Measurements from ENCODE around the gene CYB5B. TPM values are rescaled to one million over a fixed set of nuclear protein-coding genes. Genes with fewer than 3 reads are reported as not detected.

CYB5B gene, protein sequence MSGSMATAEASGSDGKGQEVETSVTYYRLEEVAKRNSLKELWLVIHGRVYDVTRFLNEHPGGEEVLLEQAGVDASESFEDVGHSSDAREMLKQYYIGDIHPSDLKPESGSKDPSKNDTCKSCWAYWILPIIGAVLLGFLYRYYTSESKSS
- total RNA-seq (2022; extraction: Qiagen RNA extraction; ENCODE audit: low read depth), result 210 to 235 TPM (median 231 TPM) in 5 replicates

GRCh38 chr16:69424053-69424934, at the start of gene CYB5B:
Gene CYB5B, plus strand, starts transcription at chr16:69424619. Its CDS starts 65 bp downstream, at chr16:69424684.

Other genes with a start within 250 kb of the CYB5B start
- gene SNTB2, start 237.5 kb upstream of the CYB5B start, total RNA-seq (2022; extraction: Qiagen RNA extraction; ENCODE audit: low read depth), result 6.0 to 9.5 TPM (median 7.9 TPM) in 5 replicates
- 29.0 to 33.2 TPM (median 29.5 TPM) in 5 replicates for gene VPS4A, start 113.3 kb upstream of the CYB5B start, total RNA-seq (2022; extraction: Qiagen RNA extraction; ENCODE audit: low read depth)
- 20.6 to 40.1 TPM (median 36.9 TPM) in 5 replicates for gene PDF, start 94.0 kb upstream of the CYB5B start, total RNA-seq (2022; extraction: Qiagen RNA extraction; ENCODE audit: low read depth)
- 16.1 to 27.5 TPM (median 26.5 TPM) in 5 replicates for gene COG8, start 85.1 kb upstream of the CYB5B start, total RNA-seq (2022; extraction: Qiagen RNA extraction; ENCODE audit: low read depth)
- 55.7 to 75.5 TPM (median 61.9 TPM) in 5 replicates for gene NIP7, start 84.8 kb upstream of the CYB5B start, total RNA-seq (2022; extraction: Qiagen RNA extraction; ENCODE audit: low read depth)
- 0.09 to 0.20 TPM in 2 of 5 replicates, not detected in the others for gene TMED6, start 72.8 kb upstream of the CYB5B start, total RNA-seq (2022; extraction: Qiagen RNA extraction; ENCODE audit: low read depth)
- gene TERF2, start 38.6 kb upstream of the CYB5B start, total RNA-seq (2022; extraction: Qiagen RNA extraction; ENCODE audit: low read depth), result 23.5 to 28.0 TPM (median 24.0 TPM) in 5 replicates
- 6.6 to 12.7 TPM (median 10.7 TPM) in 5 replicates for gene NFAT5, start 141.3 kb downstream of the CYB5B start, total RNA-seq (2022; extraction: Qiagen RNA extraction; ENCODE audit: low read depth)